ENCODE data around the gene SPSB1.

SPSB1 gene

DNA sequence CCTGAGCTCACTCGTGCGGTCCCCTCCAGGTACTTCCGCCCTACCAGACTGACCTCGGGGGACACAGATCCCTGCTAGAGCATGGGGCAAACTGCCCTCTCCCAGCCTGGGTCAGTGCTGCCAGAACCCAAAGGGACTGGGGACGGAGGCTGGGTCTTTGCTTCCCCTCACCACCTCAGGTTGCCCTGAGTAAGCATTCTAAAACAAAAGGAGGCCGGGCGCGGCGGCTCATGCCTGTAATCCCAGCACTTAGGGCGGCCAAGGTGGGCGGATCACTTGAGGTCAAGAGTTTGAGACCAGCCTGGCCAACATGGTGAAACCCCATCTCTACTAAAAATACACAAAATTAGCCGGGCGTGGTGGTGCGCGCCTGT lies 108.4 kb downstream of the SPSB1 start (continued):
- TF ChIP-seq MYNN (tag by site-specific recombination; IDR thresholded peaks at IDR 0.05; ENCODE audit: borderline replicate concordance) = no peak
- no peak for TF ChIP-seq ZNF23 (tag by site-specific recombination; IDR thresholded peaks at IDR 0.05; ENCODE audit: borderline replicate concordance)
- TF ChIP-seq ZNF350 (tag by site-specific recombination; IDR thresholded peaks at IDR 0.05) = no peak
- no peak for TF ChIP-seq FEZF1 (tag by site-specific recombination; IDR thresholded peaks at IDR 0.05)

DNA sequence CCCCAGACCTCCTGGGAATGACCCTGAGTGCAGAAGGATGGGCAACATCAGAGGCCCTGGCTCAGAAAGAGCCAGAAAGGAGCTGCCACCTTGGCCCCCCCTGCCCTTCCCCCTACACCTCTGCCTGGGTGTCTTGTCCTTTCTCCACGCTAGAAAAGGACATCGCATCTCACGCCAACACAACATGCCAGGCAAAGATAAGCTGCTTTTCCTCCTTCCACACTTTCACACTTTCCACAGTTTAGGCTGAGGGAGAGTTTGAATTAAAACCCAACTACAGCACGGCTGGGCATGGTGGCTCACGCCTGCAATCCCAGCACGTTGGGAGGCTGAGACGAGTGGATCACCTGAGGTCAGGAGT lies 109.5 kb downstream of the SPSB1 start:
- POLR2A ChIA-PET = no interaction called here
- H3K27ac ChIP-seq (ENCODE audit: extremely low read depth, low read depth, low read length) = no peak overlapping the region
- CTCF ChIA-PET = interaction anchor here (0.7 kb wide), 1 partner anchor 1594 kb away, joined by 4 read pairs; no protein-coding TSS in a partner anchor
- no peaks in the 10 kb centered on the region for H3K9me3 ChIP-seq (ENCODE audit: control insufficient read depth, insufficient read depth, low read depth, low read length)
- H3K36me3 ChIP-seq (ENCODE audit: control insufficient read depth in 2 of 2, insufficient read depth in 1 of 2, low read length in 2 of 2) = no peaks in the 10 kb centered on the region
- no peak overlapping the region for H3K4me3 ChIP-seq (ENCODE audit: low read depth, low read length)
- TF ChIP-seq ZNF16 (tag by site-specific recombination; IDR thresholded peaks at IDR 0.05; ENCODE audit: low read depth) = no peak
- TF ChIP-seq ZNF174 (tag by site-specific recombination; IDR thresholded peaks at IDR 0.05) = no peak
- TF ChIP-seq ZNF302 (tag by site-specific recombination; IDR thresholded peaks at IDR 0.05; ENCODE audit: low read depth) = no peak
- no peak for TF ChIP-seq ZNF473 (tag by site-specific recombination; IDR thresholded peaks at IDR 0.05)
- TF ChIP-seq ZNF548 (tag by site-specific recombination; IDR thresholded peaks at IDR 0.05) = no peak
- no peak for TF ChIP-seq ZNF112 (tag by site-specific recombination; IDR thresholded peaks at IDR 0.05)
- no peak for TF ChIP-seq SP3 (tag by site-specific recombination; IDR thresholded peaks at IDR 0.05)
- TF ChIP-seq, protein P1, sequence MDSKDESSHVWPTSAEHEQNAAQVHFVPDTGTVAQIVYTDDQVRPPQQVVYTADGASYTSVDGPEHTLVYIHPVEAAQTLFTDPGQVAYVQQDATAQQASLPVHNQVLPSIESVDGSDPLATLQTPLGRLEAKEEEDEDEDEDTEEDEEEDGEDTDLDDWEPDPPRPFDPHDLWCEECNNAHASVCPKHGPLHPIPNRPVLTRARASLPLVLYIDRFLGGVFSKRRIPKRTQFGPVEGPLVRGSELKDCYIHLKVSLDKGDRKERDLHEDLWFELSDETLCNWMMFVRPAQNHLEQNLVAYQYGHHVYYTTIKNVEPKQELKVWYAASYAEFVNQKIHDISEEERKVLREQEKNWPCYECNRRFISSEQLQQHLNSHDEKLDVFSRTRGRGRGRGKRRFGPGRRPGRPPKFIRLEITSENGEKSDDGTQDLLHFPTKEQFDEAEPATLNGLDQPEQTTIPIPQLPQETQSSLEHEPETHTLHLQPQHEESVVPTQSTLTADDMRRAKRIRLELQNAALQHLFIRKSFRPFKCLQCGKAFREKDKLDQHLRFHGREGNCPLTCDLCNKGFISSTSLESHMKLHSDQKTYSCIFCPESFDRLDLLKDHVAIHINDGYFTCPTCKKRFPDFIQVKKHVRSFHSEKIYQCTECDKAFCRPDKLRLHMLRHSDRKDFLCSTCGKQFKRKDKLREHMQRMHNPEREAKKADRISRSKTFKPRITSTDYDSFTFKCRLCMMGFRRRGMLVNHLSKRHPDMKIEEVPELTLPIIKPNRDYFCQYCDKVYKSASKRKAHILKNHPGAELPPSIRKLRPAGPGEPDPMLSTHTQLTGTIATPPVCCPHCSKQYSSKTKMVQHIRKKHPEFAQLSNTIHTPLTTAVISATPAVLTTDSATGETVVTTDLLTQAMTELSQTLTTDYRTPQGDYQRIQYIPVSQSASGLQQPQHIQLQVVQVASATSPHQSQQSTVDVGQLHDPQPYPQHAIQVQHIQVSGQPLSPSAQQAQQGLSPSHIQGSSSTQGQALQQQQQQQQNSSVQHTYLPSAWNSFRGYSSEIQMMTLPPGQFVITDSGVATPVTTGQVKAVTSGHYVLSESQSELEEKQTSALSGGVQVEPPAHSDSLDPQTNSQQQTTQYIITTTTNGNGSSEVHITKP (tag by site-specific recombination; IDR thresholded peaks at IDR 0.05) = no peak
- TF ChIP-seq ZFP3 (tag by site-specific recombination; IDR thresholded peaks at IDR 0.05; ENCODE audit: low read depth) = no peak
- no peak for TF ChIP-seq ZNF76 (tag by site-specific recombination; IDR thresholded peaks at IDR 0.05; ENCODE audit: borderline replicate concordance, low read depth)
- no peak for TF ChIP-seq ZNF530 (tag by site-specific recombination; IDR thresholded peaks at IDR 0.05; ENCODE audit: low read depth)
- H3K4me1 ChIP-seq (ENCODE audit: control insufficient read depth, insufficient read depth, low read length) = no peaks in the 10 kb centered on the region

DNA sequence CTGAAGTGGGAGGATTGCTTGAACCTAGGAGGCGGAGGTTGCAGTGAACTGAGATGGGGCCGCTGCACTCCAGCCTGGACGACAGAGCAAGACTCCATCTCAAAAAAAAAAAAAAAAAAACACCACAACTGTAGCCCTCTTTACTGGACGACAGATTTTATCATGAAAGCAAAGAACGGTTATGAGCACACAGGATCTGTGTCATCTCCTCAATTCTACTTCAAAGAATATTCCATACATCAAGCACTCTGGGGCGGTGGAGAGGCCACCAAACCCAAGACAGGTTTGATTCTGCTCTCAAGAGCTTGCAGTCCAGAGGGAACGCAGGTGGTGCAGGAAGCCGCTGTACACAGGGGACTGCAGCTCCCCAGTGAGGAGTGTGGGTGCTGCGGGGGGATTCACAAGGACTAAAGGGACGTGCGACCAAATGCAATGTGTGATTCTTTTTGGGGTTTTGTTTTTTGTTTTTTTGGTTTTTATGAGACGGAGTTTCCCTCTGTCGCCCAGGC lies 110.1 kb downstream of the SPSB1 start:
- Histone ChIP-seq H3K36me3 (ENCODE audit: control insufficient read depth in 2 of 2, insufficient read depth in 1 of 2, low read length in 2 of 2) (no peaks in the 10 kb centered on the region), H3K27ac (ENCODE audit: extremely low read depth, low read depth, low read length) (no peak overlapping the region), H3K4me3 (ENCODE audit: low read depth, low read length) (no peak overlapping the region), H3K4me1 (ENCODE audit: control insufficient read depth, insufficient read depth, low read length) (no peaks in the 10 kb centered on the region), H3K9me3 (ENCODE audit: control insufficient read depth, insufficient read depth, low read depth, low read length) (no peaks in the 10 kb centered on the region)
- POLR2A ChIA-PET = no interaction called here
- no peak for TF ChIP-seq PRDM6 (tag by site-specific recombination; IDR thresholded peaks at IDR 0.05)
- CTCF ChIA-PET = no interaction called here
